Loucy (cell line): ENCODE data around the gene LANCL1.

Experiments
- H2AFZ ChIP-seq: fragments of 200-600 bp; sonication (generic); 2 replicates; pipeline ENCODE4 v1.6.0; 2016; ENCODE audit warnings: antibody characterized with exemption, mild to moderate bottlenecking, low read length, moderate library complexity
- H3F3A ChIP-seq: fragments of 200-600 bp; 2 replicates; pipeline ENCODE4 v1.6.0; 2016; ENCODE audit warnings: antibody characterized with exemption, low read depth, mild to moderate bottlenecking
- H3K27me3 ChIP-seq: fragments of 200-600 bp; sonication (generic); 2 replicates; pipeline ENCODE4 v1.6.1; 2014; ENCODE audit warnings: low read length, mild to moderate bottlenecking; ENCODE audit not compliant: insufficient read depth, poor library complexity, severe bottlenecking
- H3K36me3 ChIP-seq: fragments of 200-600 bp; sonication (generic); 2 replicates; pipeline ENCODE4 v1.6.1; 2016; ENCODE audit warnings: low read length; ENCODE audit not compliant: insufficient read depth
- H3K4me1 ChIP-seq: fragments of 200-600 bp; sonication (generic); 2 replicates; pipeline ENCODE4 v1.5.1; 2014; ENCODE audit warnings: low read length, mild to moderate bottlenecking; ENCODE audit not compliant: insufficient read depth, poor library complexity, severe bottlenecking
- H3K4me2 ChIP-seq: fragments of 200-600 bp; sonication (generic); 2 replicates; pipeline ENCODE4 v1.6.0; 2014; ENCODE audit warnings: antibody characterized with exemption, low read length, low read depth, mild to moderate bottlenecking; ENCODE audit not compliant: poor library complexity, severe bottlenecking
- H3K4me3 ChIP-seq: fragments of 200-600 bp; sonication (generic); 2 replicates; pipeline ENCODE4 v1.5.1; 2014; ENCODE audit warnings: low read length, mild to moderate bottlenecking, mixed read lengths; ENCODE audit not compliant: poor library complexity, severe bottlenecking
- H3K79me2 ChIP-seq: fragments of 200-600 bp; sonication (generic); 2 replicates; pipeline ENCODE4 v1.6.1; 2014; ENCODE audit warnings: low read length; ENCODE audit not compliant: insufficient read depth
- H3K9ac ChIP-seq: fragments of 200-600 bp; sonication (generic); 2 replicates; pipeline ENCODE4 v1.6.0; 2014; ENCODE audit warnings: mild to moderate bottlenecking, low read depth, low read length, moderate library complexity; ENCODE audit not compliant: poor library complexity, severe bottlenecking
- H3K9me2 ChIP-seq: fragments of 200-600 bp; sonication (generic); replicated peaks from 2 replicates; pipeline ENCODE4 v1.6.1; 2016; ENCODE audit warnings: low read depth, low read length, mixed read lengths
- H3K9me3 ChIP-seq: fragments of 200-600 bp; sonication (generic); 2 replicates; pipeline ENCODE4 v1.6.1; 2014; ENCODE audit warnings: mild to moderate bottlenecking, antibody characterized with exemption, low read length, low read depth; ENCODE audit not compliant: insufficient read depth
- H4K20me1 ChIP-seq: fragments of 200-600 bp; sonication (generic); 2 replicates; pipeline ENCODE4 v1.6.0; 2014; ENCODE audit warnings: antibody characterized with exemption, low read length, mild to moderate bottlenecking; ENCODE audit not compliant: insufficient read depth, poor library complexity, severe bottlenecking
- EZH2phosphoT487 ChIP-seq: fragments of 200-600 bp; IDR thresholded peaks from 2 replicates; pipeline ENCODE4 v1.6.1; 2018; ENCODE audit warnings: antibody characterized with exemption, mild to moderate bottlenecking, moderate library complexity, borderline replicate concordance
- TF ChIP-seq, protein P1 (sequence below): fragments of 200-600 bp; sonication (generic); conservative IDR thresholded peaks from 2 replicates; pipeline ENCODE4 v1.5.1; 2014; ENCODE audit warnings: mild to moderate bottlenecking, antibody characterized with exemption, low read length

LANCL1 gene

DNA sequence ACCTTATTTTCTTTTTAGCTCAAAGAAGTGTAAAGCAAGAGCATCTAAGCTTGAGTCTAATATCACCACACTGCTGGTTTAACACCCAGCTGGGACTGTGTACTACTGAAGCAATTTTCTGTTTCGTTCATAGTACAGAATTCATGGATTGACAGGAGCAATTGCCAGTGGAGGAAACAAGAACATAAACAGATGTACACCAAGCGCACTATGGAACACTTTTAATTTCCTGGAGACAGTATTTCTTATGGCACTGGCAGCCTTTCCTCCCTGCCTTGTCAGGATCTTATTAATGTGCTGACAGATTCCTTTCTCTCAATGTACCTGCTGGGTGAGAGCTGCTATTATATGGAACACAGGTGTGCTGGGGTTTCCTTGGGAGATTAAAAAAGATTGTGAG is 4.2 kb upstream of the LANCL1 start:
- peaks cover 7% of the 10 kb centered on the region; the same call in 1 of the 2 replicates for H3K79me2 ChIP-seq
- peaks cover 11% of the 10 kb centered on the region; the same call in 1 of the 2 replicates for H3K9me3 ChIP-seq
- no peaks in the 10 kb centered on the region for H3F3A ChIP-seq
- no peaks in the 10 kb centered on the region for H3K27me3 ChIP-seq
- H3K9me2 ChIP-seq, result no peaks in the 10 kb centered on the region
- H3K9ac ChIP-seq, result no peak overlapping the region
- 0 out of 2 replicates have a peak overlapping the region, but pooled peaks have one; percentile 6 for H2AFZ ChIP-seq
- no peak overlapping the region for H3K4me2 ChIP-seq
- TF ChIP-seq, protein P1, sequence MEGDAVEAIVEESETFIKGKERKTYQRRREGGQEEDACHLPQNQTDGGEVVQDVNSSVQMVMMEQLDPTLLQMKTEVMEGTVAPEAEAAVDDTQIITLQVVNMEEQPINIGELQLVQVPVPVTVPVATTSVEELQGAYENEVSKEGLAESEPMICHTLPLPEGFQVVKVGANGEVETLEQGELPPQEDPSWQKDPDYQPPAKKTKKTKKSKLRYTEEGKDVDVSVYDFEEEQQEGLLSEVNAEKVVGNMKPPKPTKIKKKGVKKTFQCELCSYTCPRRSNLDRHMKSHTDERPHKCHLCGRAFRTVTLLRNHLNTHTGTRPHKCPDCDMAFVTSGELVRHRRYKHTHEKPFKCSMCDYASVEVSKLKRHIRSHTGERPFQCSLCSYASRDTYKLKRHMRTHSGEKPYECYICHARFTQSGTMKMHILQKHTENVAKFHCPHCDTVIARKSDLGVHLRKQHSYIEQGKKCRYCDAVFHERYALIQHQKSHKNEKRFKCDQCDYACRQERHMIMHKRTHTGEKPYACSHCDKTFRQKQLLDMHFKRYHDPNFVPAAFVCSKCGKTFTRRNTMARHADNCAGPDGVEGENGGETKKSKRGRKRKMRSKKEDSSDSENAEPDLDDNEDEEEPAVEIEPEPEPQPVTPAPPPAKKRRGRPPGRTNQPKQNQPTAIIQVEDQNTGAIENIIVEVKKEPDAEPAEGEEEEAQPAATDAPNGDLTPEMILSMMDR, result no peak
- no peaks in the 10 kb centered on the region for H3K36me3 ChIP-seq
- H3K4me3 ChIP-seq, result no peak overlapping the region
- peaks cover 21% of the 10 kb centered on the region for H3K4me1 ChIP-seq
- no peaks in the 10 kb centered on the region for H4K20me1 ChIP-seq

DNA sequence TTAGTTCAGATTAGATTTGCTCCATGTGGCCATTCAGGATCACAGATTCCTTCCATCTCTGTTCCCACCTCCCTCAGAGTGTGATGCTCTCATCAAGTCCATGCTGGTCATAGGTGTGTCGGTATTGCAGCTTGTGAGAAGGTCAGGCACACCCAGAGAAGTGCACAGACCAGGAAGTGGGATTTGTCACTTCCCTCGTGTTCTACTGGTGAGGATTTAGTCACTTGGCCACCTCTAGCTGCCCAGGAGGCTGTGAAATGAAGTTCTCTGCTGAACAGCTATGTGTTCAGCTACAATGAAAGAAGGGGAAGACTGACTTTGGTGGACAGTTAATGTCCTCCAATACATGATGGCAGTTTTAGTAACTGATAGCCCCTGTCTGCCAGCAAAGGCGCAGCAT is 3.5 kb upstream of the LANCL1 start:
- no peak overlapping the region for H3K9ac ChIP-seq
- peaks cover 11% of the 10 kb centered on the region; the same call in 1 of the 2 replicates for H3K9me3 ChIP-seq
- H3K36me3 ChIP-seq, result no peaks in the 10 kb centered on the region
- H3K4me3 ChIP-seq, result no peak overlapping the region
- TF ChIP-seq EZH2phosphoT487, result no peak
- TF ChIP-seq, protein P1, result no peak
- no peaks in the 10 kb centered on the region for H3K9me2 ChIP-seq
- no peaks in the 10 kb centered on the region for H3F3A ChIP-seq
- peaks cover 13% of the 10 kb centered on the region; the same call in 1 of the 2 replicates for H3K79me2 ChIP-seq
- no peak overlapping the region for H3K4me2 ChIP-seq
- peaks cover 27% of the 10 kb centered on the region for H3K4me1 ChIP-seq
- H4K20me1 ChIP-seq, result no peaks in the 10 kb centered on the region
- no peaks in the 10 kb centered on the region for H3K27me3 ChIP-seq
- H2AFZ ChIP-seq, result peak overlapping the region; percentile 6; the same call in 1 of the 2 replicates

DNA sequence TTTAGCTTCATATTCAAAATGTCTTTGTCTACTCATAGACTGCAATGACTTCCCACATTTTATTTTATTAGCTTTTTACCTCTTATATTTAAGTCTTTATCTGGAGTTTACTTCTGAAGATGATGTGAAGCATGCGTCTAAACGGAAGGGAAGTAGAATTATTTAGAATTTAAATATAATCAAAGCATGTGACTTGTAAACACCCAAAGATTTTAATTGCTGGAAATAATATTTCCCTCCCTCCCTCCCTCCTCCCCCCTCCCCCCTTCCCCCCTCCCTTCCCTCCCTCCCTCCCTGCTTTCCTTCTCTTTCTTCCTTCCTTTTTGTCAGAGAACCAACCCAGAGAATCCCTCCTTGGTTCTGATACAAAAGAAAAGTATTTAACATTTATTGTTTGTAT is 2.1 kb upstream of the LANCL1 start:
- Histone ChIP-seq H3K79me2 (peaks cover 14% of the 10 kb centered on the region), H2AFZ (peak overlapping the region; percentile 89; the same call in 1 of the 2 replicates), H3K27me3 (no peaks in the 10 kb centered on the region), H3K9me2 (no peaks in the 10 kb centered on the region), H3K4me2 (no peak overlapping the region), H3K4me3 (no peak overlapping the region), H3K9me3 (peaks cover under 1% of the 10 kb centered on the region; the same call in 1 of the 2 replicates), H3K36me3 (no peaks in the 10 kb centered on the region), H3K9ac (no peak overlapping the region), H4K20me1 (no peaks in the 10 kb centered on the region), H3K4me1 (peaks cover 31% of the 10 kb centered on the region), H3F3A (no peaks in the 10 kb centered on the region)
- TF ChIP-seq, protein P1, result no peak
- TF ChIP-seq EZH2phosphoT487, result no peak
